MM.1S (cell line): Measurements from ENCODE around the gene TAS1R1.

Experiments
- CTCF ChIP-seq: fragments of 300-600 bp; sonication (generic); IDR thresholded peaks from 2 replicates; pipeline ENCODE4 v1.5.1; 2016; ENCODE audit warnings: antibody characterized with exemption, low read length, mixed read lengths
- EZH2phosphoT487 ChIP-seq: fragments of 300-600 bp; sonication (generic); IDR thresholded peaks from 2 replicates; pipeline ENCODE4 v1.6.1; 2018; ENCODE audit warnings: antibody characterized with exemption, low read length

GRCh38 chr1:6530504-6531160, 24.5 kb upstream of the TAS1R1 start:
- TF ChIP-seq CTCF (no peak), EZH2phosphoT487 (no peak)
